ENCODE measurements around the gene TRPM4.

Gene TRPM4

GRCh38 chr19:49157445-49158224 lies at the start of gene TRPM4:
TSS of gene TRPM4 (plus strand) at chr19:49157792. CDS start at chr19:49157867, 75 bp downstream.
- Histone ChIP-seq H3K36me3 (ENCODE audit: control insufficient read depth in 2 of 2, insufficient read depth in 1 of 2, low read length in 2 of 2) (no peaks in the 10 kb centered on the region), H3K27ac (ENCODE audit: extremely low read depth, low read depth, low read length) (peak within 1 kb of the TSS; percentile 47; the same call in 1 of the 2 replicates), H3K4me3 (ENCODE audit: low read depth, low read length) (peak within 1 kb of the TSS; percentile 81), H3K4me1 (ENCODE audit: control insufficient read depth, insufficient read depth, low read length) (peaks cover 7% of the 10 kb centered on the region), H3K9me3 (ENCODE audit: control insufficient read depth, insufficient read depth, low read depth, low read length) (no peaks in the 10 kb centered on the region)
- ChIA-PET CTCF (interaction anchor here (1.4 kb wide), 1 partner anchor 60 kb away, joined by 4 read pairs; no protein-coding TSS in a partner anchor), POLR2A (no interaction called here)
- TF ChIP-seq, protein P1, sequence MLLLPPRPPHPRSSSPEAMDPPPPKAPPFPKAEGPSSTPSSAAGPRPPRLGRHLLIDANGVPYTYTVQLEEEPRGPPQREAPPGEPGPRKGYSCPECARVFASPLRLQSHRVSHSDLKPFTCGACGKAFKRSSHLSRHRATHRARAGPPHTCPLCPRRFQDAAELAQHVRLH (tag by site-specific recombination; IDR thresholded peaks at IDR 0.05), result 0 out of 2 replicates have a peak, but pooled peaks have one; percentile 19
- TF ChIP-seq, protein P2, sequence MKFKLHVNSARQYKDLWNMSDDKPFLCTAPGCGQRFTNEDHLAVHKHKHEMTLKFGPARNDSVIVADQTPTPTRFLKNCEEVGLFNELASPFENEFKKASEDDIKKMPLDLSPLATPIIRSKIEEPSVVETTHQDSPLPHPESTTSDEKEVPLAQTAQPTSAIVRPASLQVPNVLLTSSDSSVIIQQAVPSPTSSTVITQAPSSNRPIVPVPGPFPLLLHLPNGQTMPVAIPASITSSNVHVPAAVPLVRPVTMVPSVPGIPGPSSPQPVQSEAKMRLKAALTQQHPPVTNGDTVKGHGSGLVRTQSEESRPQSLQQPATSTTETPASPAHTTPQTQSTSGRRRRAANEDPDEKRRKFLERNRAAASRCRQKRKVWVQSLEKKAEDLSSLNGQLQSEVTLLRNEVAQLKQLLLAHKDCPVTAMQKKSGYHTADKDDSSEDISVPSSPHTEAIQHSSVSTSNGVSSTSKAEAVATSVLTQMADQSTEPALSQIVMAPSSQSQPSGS (tag by site-specific recombination; IDR thresholded peaks at IDR 0.05; ENCODE audit: low read depth), result no peak
- TF ChIP-seq SCRT1 (tag by site-specific recombination; IDR thresholded peaks at IDR 0.05; ENCODE audit: borderline replicate concordance), result no peak
- no peak for TF ChIP-seq HOXC10 (CRISPR knock-in tag; IDR thresholded peaks at IDR 0.05)
- peak; percentile 13; the same call in 1 of the 2 replicates for TF ChIP-seq ZNF843 (tag by site-specific recombination; IDR thresholded peaks at IDR 0.05)
- TF ChIP-seq ZBTB48 (tag by site-specific recombination; IDR thresholded peaks at IDR 0.05), result 0 out of 2 replicates have a peak, but pooled peaks have one; percentile 7
- TF ChIP-seq ZNF211 (tag by site-specific recombination; IDR thresholded peaks at IDR 0.05; ENCODE audit: low read depth), result no peak
- TF ChIP-seq TCF7L2 (IDR thresholded peaks at IDR 0.05; ENCODE audit: borderline replicate concordance, low read depth, low read length), result no peak
- TF ChIP-seq ZNF473 (tag by site-specific recombination; IDR thresholded peaks at IDR 0.05), result no peak
- TF ChIP-seq KLF9 (tag by site-specific recombination; IDR thresholded peaks at IDR 0.05; ENCODE audit: low read depth), result peak; percentile 79; the same call in 1 of the 2 replicates
- 0 out of 2 replicates have a peak, but pooled peaks have one; percentile 48 for TF ChIP-seq PBX3 (CRISPR knock-in tag; IDR thresholded peaks at IDR 0.05)
- no peak for TF ChIP-seq ZNF24 (tag by site-specific recombination; IDR thresholded peaks at IDR 0.05)
- no peak for TF ChIP-seq ZNF426 (tag by site-specific recombination; IDR thresholded peaks at IDR 0.05)
- no peak for TF ChIP-seq PRDM6 (tag by site-specific recombination; IDR thresholded peaks at IDR 0.05)
- no peak for TF ChIP-seq ZNF529 (tag by site-specific recombination; IDR thresholded peaks at IDR 0.05; ENCODE audit: insufficient replicate concordance)
- TF ChIP-seq ZSCAN5A (tag by site-specific recombination; IDR thresholded peaks at IDR 0.05), result 0 out of 2 replicates have a peak, but pooled peaks have one; percentile 30
- no peak for TF ChIP-seq TRIM28 (IDR thresholded peaks at IDR 0.05; ENCODE audit: borderline replicate concordance, low read length)
- peak; percentile 62 for TF ChIP-seq SP3 (tag by site-specific recombination; IDR thresholded peaks at IDR 0.05)
- TF ChIP-seq, protein P3, sequence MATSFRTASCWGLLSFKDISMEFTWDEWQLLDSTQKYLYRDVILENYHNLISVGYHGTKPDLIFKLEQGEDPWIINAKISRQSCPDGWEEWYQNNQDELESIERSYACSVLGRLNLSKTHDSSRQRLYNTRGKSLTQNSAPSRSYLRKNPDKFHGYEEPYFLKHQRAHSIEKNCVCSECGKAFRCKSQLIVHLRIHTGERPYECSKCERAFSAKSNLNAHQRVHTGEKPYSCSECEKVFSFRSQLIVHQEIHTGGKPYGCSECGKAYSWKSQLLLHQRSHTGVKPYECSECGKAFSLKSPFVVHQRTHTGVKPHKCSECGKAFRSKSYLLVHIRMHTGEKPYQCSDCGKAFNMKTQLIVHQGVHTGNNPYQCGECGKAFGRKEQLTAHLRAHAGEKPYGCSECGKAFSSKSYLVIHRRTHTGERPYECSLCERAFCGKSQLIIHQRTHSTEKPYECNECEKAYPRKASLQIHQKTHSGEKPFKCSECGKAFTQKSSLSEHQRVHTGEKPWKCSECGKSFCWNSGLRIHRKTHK (tag by site-specific recombination; IDR thresholded peaks at IDR 0.05), result no peak
- TF ChIP-seq ZNF658 (tag by site-specific recombination; IDR thresholded peaks at IDR 0.05), result no peak
- TF ChIP-seq ZNF677 (tag by site-specific recombination; IDR thresholded peaks at IDR 0.05), result peak; percentile 38; the same call in 1 of the 2 replicates
- peak; percentile 98 for TF ChIP-seq ZBTB20 (tag by site-specific recombination; IDR thresholded peaks at IDR 0.05)
- TF ChIP-seq ZNF549 (tag by site-specific recombination; IDR thresholded peaks at IDR 0.05), result no peak
- TF ChIP-seq GLIS2 (tag by site-specific recombination; IDR thresholded peaks at IDR 0.05), result peak; percentile 80
- TF ChIP-seq ZNF521 (tag by site-specific recombination; IDR thresholded peaks at IDR 0.05), result no peak
- no peak for TF ChIP-seq ZNF624 (tag by site-specific recombination; IDR thresholded peaks at IDR 0.05)
- no peak for TF ChIP-seq ZNF112 (tag by site-specific recombination; IDR thresholded peaks at IDR 0.05)
- 0 out of 2 replicates have a peak, but pooled peaks have one; percentile 5 for TF ChIP-seq ZIC2 (tag by site-specific recombination; IDR thresholded peaks at IDR 0.05)
- TF ChIP-seq ZNF10 (tag by site-specific recombination; IDR thresholded peaks at IDR 0.05), result no peak
- TF ChIP-seq ZNF416 (tag by site-specific recombination; IDR thresholded peaks at IDR 0.05), result no peak

Data from HEK293 (cell line).